GM12892 (cell line): Measurements from ENCODE around the gene PKP3.

Experiments
- POLR2A ChIP-seq: IDR thresholded peaks from 2 replicates; pipeline ENCODE4 v1.6.1; 2011; ENCODE audit warnings: low read depth, low read length, control low read depth
- POLR2AphosphoS5 ChIP-seq: IDR thresholded peaks from 2 replicates; pipeline ENCODE4 v1.6.1; 2011; ENCODE audit warnings: low read depth, low read length, control low read depth
- TAF1 ChIP-seq: IDR thresholded peaks from 2 replicates; pipeline ENCODE4 v1.6.1; 2011; ENCODE audit warnings: low read depth, mild to moderate bottlenecking, control low read depth, low read length, borderline replicate concordance

DNA sequence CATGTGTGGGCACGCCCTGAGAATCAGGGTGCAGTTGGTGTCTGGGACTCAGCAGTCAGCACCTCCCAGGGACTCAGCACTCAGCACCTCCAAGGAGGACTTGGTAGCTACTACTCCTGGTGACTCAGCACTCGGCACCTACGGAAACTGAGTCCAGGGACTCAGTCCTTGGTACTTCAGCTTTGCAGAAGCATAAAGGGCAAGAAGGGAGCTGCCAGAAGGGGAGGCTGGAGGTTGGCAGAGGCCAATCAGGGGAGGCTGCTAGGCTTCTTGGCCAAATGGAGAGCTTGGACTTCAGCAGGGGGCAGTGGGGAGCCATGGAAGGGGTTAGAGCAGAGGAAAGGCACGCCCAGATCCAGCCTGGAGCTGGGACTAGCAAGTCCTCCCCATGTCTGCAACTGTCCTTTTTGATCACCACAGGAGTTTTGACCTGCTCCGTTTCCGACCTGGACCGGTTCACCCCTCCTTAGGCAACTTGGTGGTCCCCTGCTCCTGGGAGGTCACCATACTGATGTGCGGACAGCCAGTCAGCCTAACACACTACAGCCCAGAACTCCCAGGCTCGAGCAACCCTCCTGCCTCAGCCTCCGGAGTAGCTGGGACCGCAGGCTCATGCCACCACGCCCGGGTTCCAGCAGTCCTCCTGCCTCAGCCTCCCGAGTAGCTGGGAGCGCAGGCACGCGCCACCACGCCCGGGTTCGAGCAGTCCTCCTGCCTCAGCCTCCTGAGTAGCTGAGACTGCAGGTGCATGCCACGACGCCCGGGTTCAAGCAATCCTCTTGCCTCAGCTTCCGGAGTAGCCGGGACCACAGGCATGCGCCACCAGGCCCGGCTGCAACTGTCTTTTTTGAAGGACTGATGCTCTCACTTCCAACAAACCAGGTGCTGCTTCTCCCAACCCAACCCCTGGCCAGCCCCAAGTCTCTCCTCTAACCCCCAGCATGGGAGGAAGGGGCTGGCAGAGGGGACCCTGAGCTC is 46.3 kb downstream of the PKP3 start:
- no peak for TF ChIP-seq POLR2AphosphoS5
- TF ChIP-seq POLR2A = no peak
- TF ChIP-seq TAF1 = no peak
